Measurements from ENCODE around the gene CDH20. TPM values are rescaled to one million over a fixed set of nuclear protein-coding genes. Genes with fewer than 3 reads are reported as not detected.
A peak's percentile ranks its signal among the peaks of the same experiment; 100 is the strongest.

CDH20 gene
- total and polyA plus RNA-seq, 2 of the 13 experiments (the other 11 are each of a cell fraction or from before 2014, with no cell fraction given) = not detected

GRCh38 chr18:61435064-61435652 lies 101.9 kb downstream of the CDH20 start (continued):
- TF ChIP-seq CTCF (CRISPR knock-in tag; IDR thresholded peaks at IDR 0.05) (peak; percentile 52), HHEX (CRISPR knock-in tag; IDR thresholded peaks at IDR 0.05) (no peak), SRF (IDR thresholded peaks at IDR 0.05; ENCODE audit: low read depth, low read length) (no peak), STAG1 (CRISPR knock-in tag; IDR thresholded peaks at IDR 0.05) (0 out of 2 replicates have a peak, but pooled peaks have one; percentile 18), ZNF550 (CRISPR knock-in tag; IDR thresholded peaks at IDR 0.05; ENCODE audit: borderline replicate concordance) (no peak), ZNF772 (CRISPR knock-in tag; IDR thresholded peaks at IDR 0.05) (no peak), ZBTB7A (CRISPR knock-in tag; IDR thresholded peaks at IDR 0.05) (no peak)

- Histone ChIP-seq H3K9ac (ENCODE audit: insufficient read depth, low read depth, low read length) (no peak overlapping the region), H3K27ac (ENCODE audit: extremely low read length, insufficient read depth, low read length) (no peak overlapping the region), H3K79me2 (ENCODE audit: insufficient read depth, low read length) (no peaks in the 10 kb centered on the region), H3K4me2 (ENCODE audit: low read depth, low read length) (no peak overlapping the region), H4K20me1 (ENCODE audit: insufficient read depth, low read length) (no peaks in the 10 kb centered on the region), H3K4me3 (replicated peaks in 1 of 3; ENCODE audit: insufficient read depth in 1 of 3, low read depth in 2 of 3, low read length in 3 of 3) (no peak overlapping the region), H3K4me1 (ENCODE audit: insufficient read depth, low read length) (no peaks in the 10 kb centered on the region), H3K36me3 (replicated peaks in 1 of 2; ENCODE audit: control insufficient read depth in 1 of 2, insufficient read depth in 2 of 2, low read length in 2 of 2) (no peaks in the 10 kb centered on the region), H3K27me3 (ENCODE audit: control insufficient read depth in 1 of 2, insufficient read depth in 2 of 2, low read length in 2 of 2) (no peaks in the 10 kb centered on the region), H2AFZ (ENCODE audit: low read length) (no peak overlapping the region), H3K9me3 (ENCODE audit: low read length) (no peaks in the 10 kb centered on the region)
- no TSS peak for BruUV-seq (replicated peaks)
- POLR2A ChIA-PET = no interaction called here
- no peak for ATAC-seq
- TF ChIP-seq ZNF747 (CRISPR knock-in tag; IDR thresholded peaks at IDR 0.05; ENCODE audit: borderline replicate concordance) = no peak
- intact Hi-C loops (cut with micrococcal nuclease; ENCODE audit: unreplicated experiment) = no loop called here
- DNase-seq (ENCODE audit: low spot score) = no peak
- CTCF ChIA-PET (ENCODE audit: low intra/inter-chr PET ratio, low total read pairs) = no interaction called here
- FAIRE-seq = no peak
- WGBS (ENCODE audit: low lambda C conversion rate) = 1% methylated on average over 5 of the region's 5 CpGs
- in situ Hi-C loops (cut with HindIII; ENCODE audit: extremely low pct_ligation_motif_present, low pct_unique_long_range_greater_than_20kb) = no loop called here
Measured at GRCh38 chr18:61443081-61443725, 110.0 kb downstream of the CDH20 start.
